Kidney epithelial cell (primary cell): ENCODE results near the gene HIRIP3. TPM values are rescaled to one million over a fixed set of nuclear protein-coding genes. Genes with fewer than 3 reads are reported as not detected.

ENCODE experiments used
- DNase-seq: peaks from one replicate; pipeline ENCODE4 v3.0.0-alpha.2; 2010; ENCODE audit warnings: low read depth
- H3K27me3 ChIP-seq: 2 replicates; pipeline ENCODE4 v1.6.0; 2011; ENCODE audit warnings: low read length; ENCODE audit not compliant: control insufficient read depth, insufficient read depth
- H3K36me3 ChIP-seq: 2 replicates; pipeline ENCODE4 v1.5.1; 2011; ENCODE audit warnings: low read length; ENCODE audit not compliant: control insufficient read depth, insufficient read depth
- H3K4me3 ChIP-seq: 2 replicates; pipeline ENCODE4 v1.5.1; 2011; ENCODE audit warnings: low read depth, mild to moderate bottlenecking, control low read depth, low read length
- total RNA-seq: library from RNA; depleted of rRNA; stranded (reverse); fragments of >200 nt; gene quantifications from 2 replicates; pipeline ENCODE4 v1.2.3, GENCODE V29; 2015
- TF ChIP-seq, protein P1 (sequence below): IDR thresholded peaks from 2 replicates; pipeline ENCODE4 v1.5.1; 2011; ENCODE audit warnings: mild to moderate bottlenecking, moderate library complexity, low read length, control low read depth, inconsistent platforms; ENCODE audit not compliant: insufficient read depth, poor library complexity, severe bottlenecking

HIRIP3 gene
- total RNA-seq, 1 donor from 2014 or later: 20.3 TPM

DNA sequence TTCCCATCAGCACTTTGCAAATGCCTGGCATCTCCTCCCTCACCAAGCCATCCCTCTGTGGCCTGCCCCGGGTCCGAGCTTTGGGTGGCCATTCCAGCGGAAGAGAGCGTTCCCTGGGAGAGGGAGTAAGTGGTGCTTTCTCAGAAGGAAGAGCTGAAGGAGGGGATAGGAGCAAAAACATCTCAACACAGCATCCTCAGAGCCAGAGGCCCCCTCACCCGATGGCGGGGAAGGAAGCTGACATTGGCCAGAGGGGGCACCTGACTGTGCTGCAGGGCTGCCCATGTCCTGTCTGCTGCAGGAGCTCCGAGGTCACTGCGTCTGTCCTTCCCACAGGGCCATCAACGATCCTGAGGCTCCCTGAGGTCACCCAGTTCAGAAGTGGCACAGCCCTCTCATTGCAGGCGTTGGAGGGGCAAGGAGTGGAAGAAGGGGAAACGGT lies 36.1 kb upstream of the HIRIP3 start:
- no peak for DNase-seq
- Histone ChIP-seq H3K4me3 (no peak overlapping the region), H3K27me3 (peaks cover 61% of the 10 kb centered on the region), H3K36me3 (no peaks in the 10 kb centered on the region)
- TF ChIP-seq, protein P1, sequence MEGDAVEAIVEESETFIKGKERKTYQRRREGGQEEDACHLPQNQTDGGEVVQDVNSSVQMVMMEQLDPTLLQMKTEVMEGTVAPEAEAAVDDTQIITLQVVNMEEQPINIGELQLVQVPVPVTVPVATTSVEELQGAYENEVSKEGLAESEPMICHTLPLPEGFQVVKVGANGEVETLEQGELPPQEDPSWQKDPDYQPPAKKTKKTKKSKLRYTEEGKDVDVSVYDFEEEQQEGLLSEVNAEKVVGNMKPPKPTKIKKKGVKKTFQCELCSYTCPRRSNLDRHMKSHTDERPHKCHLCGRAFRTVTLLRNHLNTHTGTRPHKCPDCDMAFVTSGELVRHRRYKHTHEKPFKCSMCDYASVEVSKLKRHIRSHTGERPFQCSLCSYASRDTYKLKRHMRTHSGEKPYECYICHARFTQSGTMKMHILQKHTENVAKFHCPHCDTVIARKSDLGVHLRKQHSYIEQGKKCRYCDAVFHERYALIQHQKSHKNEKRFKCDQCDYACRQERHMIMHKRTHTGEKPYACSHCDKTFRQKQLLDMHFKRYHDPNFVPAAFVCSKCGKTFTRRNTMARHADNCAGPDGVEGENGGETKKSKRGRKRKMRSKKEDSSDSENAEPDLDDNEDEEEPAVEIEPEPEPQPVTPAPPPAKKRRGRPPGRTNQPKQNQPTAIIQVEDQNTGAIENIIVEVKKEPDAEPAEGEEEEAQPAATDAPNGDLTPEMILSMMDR: no peak

DNA sequence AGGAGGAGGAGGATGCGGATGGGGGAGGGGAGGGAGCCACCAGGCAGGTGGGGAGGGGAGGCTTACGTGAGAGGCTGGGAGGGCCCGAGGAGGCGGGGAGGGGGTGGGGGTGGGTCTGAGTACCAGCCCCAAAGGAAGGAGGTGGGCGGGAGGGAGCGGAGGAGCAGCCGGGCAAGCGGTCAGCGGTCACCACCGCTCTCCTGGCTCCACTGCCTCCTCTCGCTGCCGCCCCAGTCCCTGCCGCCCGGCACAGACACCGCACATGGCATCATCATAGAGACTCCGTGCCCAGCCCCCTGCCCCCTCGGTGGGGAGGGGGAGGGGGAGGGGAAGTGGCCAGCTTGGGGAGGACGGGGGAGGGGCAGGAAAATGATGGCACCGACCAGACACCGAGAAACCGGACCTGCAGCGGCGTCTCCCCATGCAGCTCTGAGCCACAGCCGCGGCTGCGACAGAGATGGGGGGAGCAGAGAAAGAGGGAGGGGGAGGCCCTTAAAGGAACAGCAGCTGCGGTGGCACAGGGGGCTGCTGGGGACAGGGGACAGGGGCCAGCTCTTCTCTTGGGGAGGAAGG lies 35.5 kb upstream of the HIRIP3 start, which contains the start of gene TLCD3B:
Gene TLCD3B (minus strand): TSS at position 431 of the 573 bp plus-strand sequence. CDS start 744 bp downstream, outside the sequence.
- TF ChIP-seq, protein P1: no peak
- H3K4me3 ChIP-seq: peak within 1 kb of the TSS; percentile 5
- peaks cover 61% of the 10 kb centered on the region for H3K27me3 ChIP-seq
- no peak for DNase-seq
- no peaks in the 10 kb centered on the region for H3K36me3 ChIP-seq

GRCh38 chr16:30030011-30030685 lies 34.7 kb upstream of the HIRIP3 start:
- Histone ChIP-seq H3K4me3 (no peak overlapping the region), H3K27me3 (peaks cover 63% of the 10 kb centered on the region)

DNA sequence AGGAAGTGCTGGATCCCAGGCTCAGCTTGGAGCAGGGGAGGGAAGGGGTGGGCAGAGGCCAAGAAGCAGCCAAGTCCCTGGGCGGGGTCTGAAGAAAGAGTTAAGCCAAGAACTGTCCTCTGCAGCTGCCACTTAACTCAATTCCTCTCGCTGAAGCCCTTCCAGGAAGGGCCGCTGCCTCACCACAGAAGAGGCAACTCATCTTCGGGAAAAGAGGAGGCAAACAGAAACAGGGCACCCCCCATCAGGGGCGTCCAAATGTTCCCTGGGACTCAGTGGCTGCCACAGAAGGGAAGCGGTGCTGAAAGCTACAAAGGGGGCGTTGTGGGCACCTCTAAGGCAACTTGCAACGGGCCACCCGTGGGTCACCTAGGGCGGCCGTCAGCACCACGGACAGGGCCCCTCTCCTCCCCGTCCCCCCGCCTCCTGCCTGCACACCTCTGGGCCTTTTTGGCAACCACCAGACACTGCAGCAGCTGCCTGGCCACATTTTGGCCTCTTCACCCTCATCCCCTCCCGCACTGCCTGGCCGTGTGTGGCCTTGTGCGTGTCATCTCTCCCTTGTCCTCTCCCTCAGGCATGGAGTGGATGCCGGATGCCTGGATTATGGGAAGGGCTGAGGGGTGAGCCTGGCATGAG lies 33.1 kb upstream of the HIRIP3 start:
- peaks cover 65% of the 10 kb centered on the region for H3K27me3 ChIP-seq
- TF ChIP-seq, protein P1: no peak
- H3K36me3 ChIP-seq: no peaks in the 10 kb centered on the region
- no peak overlapping the region for H3K4me3 ChIP-seq
- DNase-seq: no peak

More at GRCh38 chr16:30030011-30030685, 34.7 kb upstream of the HIRIP3 start:
- no peak for DNase-seq
- no peaks in the 10 kb centered on the region for H3K36me3 ChIP-seq
- TF ChIP-seq, protein P1: no peak

GRCh38 chr16:30027588-30028437 lies 32.4 kb upstream of the HIRIP3 start:
- TF ChIP-seq, protein P1: no peak
- no peaks in the 10 kb centered on the region for H3K36me3 ChIP-seq
- peaks cover 62% of the 10 kb centered on the region for H3K27me3 ChIP-seq
- no peak for DNase-seq
- H3K4me3 ChIP-seq: no peak overlapping the region
